ENCODE results near the gene PRKAG2.

DNA sequence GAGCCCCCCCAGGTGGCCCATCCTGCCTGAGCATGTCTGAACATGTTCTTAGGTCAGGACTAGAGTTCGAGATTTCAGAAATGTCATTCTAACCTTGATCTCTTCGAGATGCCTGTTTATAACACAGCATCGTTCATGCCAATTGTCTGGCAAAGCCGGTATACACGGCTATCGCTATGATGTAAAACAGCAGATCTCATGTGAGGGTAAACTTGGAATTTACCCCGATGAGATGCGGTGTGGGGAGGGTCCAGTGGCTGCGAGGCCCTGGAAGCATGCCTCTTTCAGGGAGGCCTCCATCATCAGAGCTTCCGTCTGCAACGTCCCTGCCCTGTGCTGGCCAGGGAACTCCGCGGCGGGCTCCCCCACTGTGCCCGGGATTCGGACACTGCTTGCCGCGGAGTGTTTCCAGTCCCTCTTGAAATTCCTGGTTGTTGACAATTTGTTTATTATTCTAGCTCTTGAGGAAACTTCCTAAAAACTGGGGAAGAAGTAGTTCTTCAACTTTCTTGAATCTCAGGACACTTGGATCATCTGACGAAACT lies 188.6 kb downstream of the PRKAG2 start:
- TF ChIP-seq POLR2AphosphoS5 (IDR thresholded peaks at IDR 0.05) (no peak), POLR2A (IDR thresholded peaks at IDR 0.05) (no peak)
- TF ChIP-seq, protein P1, sequence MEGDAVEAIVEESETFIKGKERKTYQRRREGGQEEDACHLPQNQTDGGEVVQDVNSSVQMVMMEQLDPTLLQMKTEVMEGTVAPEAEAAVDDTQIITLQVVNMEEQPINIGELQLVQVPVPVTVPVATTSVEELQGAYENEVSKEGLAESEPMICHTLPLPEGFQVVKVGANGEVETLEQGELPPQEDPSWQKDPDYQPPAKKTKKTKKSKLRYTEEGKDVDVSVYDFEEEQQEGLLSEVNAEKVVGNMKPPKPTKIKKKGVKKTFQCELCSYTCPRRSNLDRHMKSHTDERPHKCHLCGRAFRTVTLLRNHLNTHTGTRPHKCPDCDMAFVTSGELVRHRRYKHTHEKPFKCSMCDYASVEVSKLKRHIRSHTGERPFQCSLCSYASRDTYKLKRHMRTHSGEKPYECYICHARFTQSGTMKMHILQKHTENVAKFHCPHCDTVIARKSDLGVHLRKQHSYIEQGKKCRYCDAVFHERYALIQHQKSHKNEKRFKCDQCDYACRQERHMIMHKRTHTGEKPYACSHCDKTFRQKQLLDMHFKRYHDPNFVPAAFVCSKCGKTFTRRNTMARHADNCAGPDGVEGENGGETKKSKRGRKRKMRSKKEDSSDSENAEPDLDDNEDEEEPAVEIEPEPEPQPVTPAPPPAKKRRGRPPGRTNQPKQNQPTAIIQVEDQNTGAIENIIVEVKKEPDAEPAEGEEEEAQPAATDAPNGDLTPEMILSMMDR (IDR thresholded peaks at IDR 0.05), result no peak

Data from breast epithelium (tissue), 3 donors.